NB4 (cell line): ENCODE measurements around the gene TSNAX.
"Not testable (repeated sequence)": the region's sequence is repeated elsewhere in the genome, so short reads cannot be mapped to it uniquely, and the experiment has no call there.

ENCODE experiments used
- DNase-seq: peaks from one replicate; pipeline ENCODE4 v3.0.0; 2010; ENCODE audit warnings: low read depth
- H3K4me3 ChIP-seq: one replicate; pipeline ENCODE4 v1.5.1; 2011; ENCODE audit warnings: mild to moderate bottlenecking, low read depth, low read length, moderate library complexity
- CTCF ChIP-seq: IDR thresholded peaks from one replicate; pipeline ENCODE4 v1.5.1; 2012; ENCODE audit warnings: low read depth, low read length
- MYC ChIP-seq: IDR thresholded peaks from 2 replicates; pipeline ENCODE4 v1.6.1; 2011; ENCODE audit warnings: low read depth, low read length
- POLR2A ChIP-seq: IDR thresholded peaks from 2 replicates; pipeline ENCODE4 v1.6.1; 2011; ENCODE audit warnings: mild to moderate bottlenecking; ENCODE audit not compliant: insufficient read length; ENCODE audit errors: extremely low read depth
- TF ChIP-seq, protein P1 (sequence below): IDR thresholded peaks from 2 replicates; pipeline ENCODE4 v1.6.1; 2011; ENCODE audit warnings: low read depth, low read length

TSNAX gene

DNA sequence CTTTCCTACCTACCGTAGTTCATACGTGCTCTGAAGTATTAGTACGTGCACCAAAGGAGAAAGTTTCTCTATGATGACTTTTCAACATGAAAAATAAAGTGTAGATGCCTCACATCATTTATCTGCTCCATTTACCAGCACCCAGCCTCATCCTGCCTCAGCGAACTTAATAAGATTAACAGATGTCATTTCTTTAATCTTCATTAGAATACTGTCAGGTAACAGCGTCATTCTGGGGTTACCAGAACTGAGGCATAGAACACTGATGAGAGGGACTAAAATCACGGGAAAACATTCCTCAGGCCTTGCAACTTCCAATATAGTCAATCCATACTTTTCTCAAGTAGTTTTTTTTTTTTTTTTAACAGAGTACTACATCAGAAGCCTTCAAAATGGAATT, 54.9 kb downstream of the TSNAX start:
- TF ChIP-seq CTCF: no peak
- TF ChIP-seq MYC: no peak
- no peak for TF ChIP-seq POLR2A
- TF ChIP-seq, protein P1, sequence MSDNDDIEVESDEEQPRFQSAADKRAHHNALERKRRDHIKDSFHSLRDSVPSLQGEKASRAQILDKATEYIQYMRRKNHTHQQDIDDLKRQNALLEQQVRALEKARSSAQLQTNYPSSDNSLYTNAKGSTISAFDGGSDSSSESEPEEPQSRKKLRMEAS: no peak
- H3K4me3 ChIP-seq: no peak overlapping the region
- no peak for DNase-seq

DNA sequence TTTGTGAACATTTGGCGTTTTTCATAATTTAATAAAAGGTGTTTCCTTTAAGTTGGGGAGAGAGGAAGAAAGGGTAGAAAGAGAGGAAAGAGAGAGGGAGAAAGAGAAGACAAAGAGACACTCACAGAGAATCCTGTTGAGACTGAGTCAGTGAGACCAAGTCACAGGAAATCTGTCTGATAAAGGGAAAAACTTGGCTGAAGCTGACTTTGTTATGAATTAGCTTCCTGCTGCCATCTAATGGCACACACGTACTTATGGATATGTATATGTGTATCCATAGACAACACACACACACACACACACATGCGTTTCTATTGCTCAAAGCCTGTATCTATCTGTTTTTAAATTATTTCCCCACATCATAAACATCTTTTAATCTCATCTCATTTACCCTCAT, 55.6 kb downstream of the TSNAX start:
- no peak overlapping the region for H3K4me3 ChIP-seq
- TF ChIP-seq POLR2A: no peak
- TF ChIP-seq CTCF: peak; percentile 10
- no peak for TF ChIP-seq MYC
- TF ChIP-seq, protein P1: no peak
- peak; percentile 52 for DNase-seq

GRCh38 chr1:231584921-231585320, 56.5 kb downstream of the TSNAX start:
- no peak for DNase-seq
- TF ChIP-seq MYC (no peak), POLR2A (no peak), CTCF (no peak)
- TF ChIP-seq, protein P1: no peak
- no peak overlapping the region for H3K4me3 ChIP-seq

- TF ChIP-seq POLR2A (no peak), MYC (no peak), CTCF (peak; percentile 80)
- TF ChIP-seq, protein P1: 0 out of 2 replicates have a peak, but pooled peaks have one; percentile 9
- peak; percentile 79 for DNase-seq
- no peak overlapping the region for H3K4me3 ChIP-seq
Measured at GRCh38 chr1:231590453-231591198, 62.2 kb downstream of the TSNAX start.

GRCh38 chr1:231591466-231591865, 63.0 kb downstream of the TSNAX start:
- H3K4me3 ChIP-seq: no peak overlapping the region
- DNase-seq: no peak
- TF ChIP-seq, protein P1: no peak
- no peak for TF ChIP-seq MYC

DNA sequence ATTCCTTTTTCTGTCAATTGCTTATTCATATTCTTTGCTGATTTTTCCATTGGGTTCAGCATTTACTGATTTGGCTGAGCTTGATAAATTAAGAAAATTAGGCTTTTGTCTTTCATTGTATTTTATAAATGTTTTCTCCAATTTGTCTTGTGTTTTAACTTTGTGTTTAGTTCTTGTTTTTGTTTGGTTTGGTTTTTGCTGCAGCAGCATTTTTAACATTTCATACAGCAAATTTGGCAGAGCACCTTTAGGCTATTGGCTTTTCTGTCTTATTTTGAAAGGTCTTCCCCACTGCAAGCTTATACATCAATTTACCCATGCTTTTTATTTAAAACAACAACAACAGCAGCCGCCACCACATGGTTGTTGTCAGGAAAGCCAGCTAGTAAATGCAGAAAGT, 64.3 kb downstream of the TSNAX start:
- no peak overlapping the region for H3K4me3 ChIP-seq
- no peak for TF ChIP-seq POLR2A
- TF ChIP-seq, protein P1: no peak
- TF ChIP-seq CTCF: no peak
- TF ChIP-seq MYC: no peak
- DNase-seq: no peak

DNA sequence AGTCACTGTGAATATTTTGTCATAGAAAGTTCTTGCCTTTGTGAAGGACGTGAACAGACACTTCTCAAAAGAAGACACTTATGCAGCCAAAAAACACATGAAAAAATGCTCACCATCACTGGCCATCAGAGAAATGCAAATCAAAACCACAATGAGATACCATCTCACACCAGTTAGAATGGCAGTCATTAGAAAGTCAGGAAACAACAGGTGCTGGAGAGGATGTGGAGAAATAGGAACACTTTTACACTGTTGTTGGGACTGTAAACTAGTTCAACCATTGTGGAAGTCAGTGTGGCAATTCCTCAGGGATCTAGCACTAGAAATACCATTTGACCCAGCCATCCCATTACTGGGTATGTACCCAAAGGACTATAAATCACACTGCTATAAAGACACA, 64.8 kb downstream of the TSNAX start:
- not testable (repeated sequence) for DNase-seq, H3K4me3 ChIP-seq
